BE2C (cell line): ENCODE data around the gene SPO11.

Experiments used
- DNase-seq: peaks from one replicate; pipeline ENCODE4 v3.0.0-alpha.2; 2020
- H3K27me3 ChIP-seq: fragments of 250-450 bp; sonication (Bioruptor Pico); 2 replicates; pipeline ENCODE4 v1.5.1; 2020; ENCODE audit warnings: mild to moderate bottlenecking
- H3K36me3 ChIP-seq: fragments of 250-450 bp; sonication (Bioruptor Pico); 2 replicates; pipeline ENCODE4 v1.5.1; 2020; ENCODE audit warnings: mild to moderate bottlenecking
- H3K4me1 ChIP-seq: fragments of 250-450 bp; sonication (Bioruptor Pico); 2 replicates; pipeline ENCODE4 v1.5.1; 2020
- H3K4me3 ChIP-seq: 2 replicates; pipeline ENCODE4 v1.5.1; 2011; ENCODE audit warnings: low read depth, low read length
- H3K9me3 ChIP-seq: fragments of 250-450 bp; sonication (Bioruptor Pico); 2 replicates; pipeline ENCODE4 v1.5.1; 2020
- CTCF ChIP-seq: IDR thresholded peaks from 2 replicates; pipeline ENCODE4 v1.5.1; 2012; ENCODE audit warnings: mild to moderate bottlenecking, low read depth, low read length

The SPO11 gene

GRCh38 chr20:57287007-57287880 is 42.4 kb upstream of the SPO11 start:
- no peak overlapping the region for H3K4me3 ChIP-seq
- H3K9me3 ChIP-seq = no peaks in the 10 kb centered on the region
- no peak for DNase-seq
- no peaks in the 10 kb centered on the region for H3K36me3 ChIP-seq
- no peak for TF ChIP-seq CTCF
- H3K4me1 ChIP-seq = no peaks in the 10 kb centered on the region
- peaks cover 8% of the 10 kb centered on the region for H3K27me3 ChIP-seq

GRCh38 chr20:57287901-57288300 is 41.7 kb upstream of the SPO11 start:
- no peak overlapping the region for H3K4me3 ChIP-seq
- no peaks in the 10 kb centered on the region for H3K4me1 ChIP-seq
- no peaks in the 10 kb centered on the region for H3K9me3 ChIP-seq
- no peak for TF ChIP-seq CTCF
- H3K27me3 ChIP-seq = peaks cover 8% of the 10 kb centered on the region
- H3K36me3 ChIP-seq = no peaks in the 10 kb centered on the region
- DNase-seq = no peak

GRCh38 chr20:57288651-57289277 is 40.8 kb upstream of the SPO11 start:
- Histone ChIP-seq H3K36me3 (no peaks in the 10 kb centered on the region), H3K4me3 (no peak overlapping the region), H3K27me3 (peaks cover 5% of the 10 kb centered on the region), H3K4me1 (no peaks in the 10 kb centered on the region), H3K9me3 (no peaks in the 10 kb centered on the region)
- DNase-seq = no peak
- no peak for TF ChIP-seq CTCF

- H3K4me3 ChIP-seq = no peak overlapping the region
- no peaks in the 10 kb centered on the region for H3K4me1 ChIP-seq
- H3K36me3 ChIP-seq = no peaks in the 10 kb centered on the region
- DNase-seq = no peak
- H3K27me3 ChIP-seq = peaks cover 5% of the 10 kb centered on the region
- no peaks in the 10 kb centered on the region for H3K9me3 ChIP-seq
- TF ChIP-seq CTCF = no peak
These were observed 40.0 kb upstream of the SPO11 start for GRCh38 chr20:57289391-57290177.

GRCh38 chr20:57290178-57290484 is 39.5 kb upstream of the SPO11 start:
- H3K9me3 ChIP-seq = no peaks in the 10 kb centered on the region
- peaks cover 5% of the 10 kb centered on the region for H3K27me3 ChIP-seq
- H3K36me3 ChIP-seq = no peaks in the 10 kb centered on the region
- no peak for DNase-seq
- no peak for TF ChIP-seq CTCF
- no peak overlapping the region for H3K4me3 ChIP-seq
- H3K4me1 ChIP-seq = no peaks in the 10 kb centered on the region
